H1 (cell line): Measurements from ENCODE around the gene SAMD14. TPM values are rescaled to one million over a fixed set of nuclear protein-coding genes. Genes with fewer than 3 reads are reported as not detected.

Experiments
- CTCF ChIA-PET: fragments of 300-600 bp; sonication (Branson Sonifier 250); formaldehyde crosslinking; loops from one replicate; lab custom pipeline; 2021; ENCODE audit not compliant: partially characterized antibody; lab: Charles Lee
- POLR2A ChIA-PET: fragments of 300-600 bp; sonication (Branson Sonifier 250); formaldehyde crosslinking; loops from one replicate; lab custom pipeline; 2021; ENCODE audit warnings: inconsistent platforms; ENCODE audit not compliant: partially characterized antibody; lab: Charles Lee
- DNase-seq, 2 experiments: peaks; one replicate each; pipeline versions ENCODE4 v3.0.0 to v3.0.0-alpha.2; 2010 to 2022; ENCODE audit warnings: low spot score in 2 of 2, low read depth in 1 of 2, mixed read lengths in 1 of 2
- FAIRE-seq: peaks from 2 replicates; lab custom pipeline; 2011; peaks lifted over from hg19 to GRCh38; lab: Jason Lieb, UNC
- H2AFZ ChIP-seq: 2 replicates; pipeline ENCODE4 v1.8.1; 2012; ENCODE audit warnings: low read length, inconsistent platforms
- H2AK5ac ChIP-seq: 2 replicates; pipeline ENCODE4 v1.6.1; 2013; ENCODE audit warnings: low read depth, low read length
- H2BK120ac ChIP-seq: replicated peaks from 2 replicates; pipeline ENCODE3; 2013; ENCODE audit warnings: low read depth, low read length, inconsistent platforms
- H2BK12ac ChIP-seq: 2 replicates; pipeline ENCODE4 v1.6.1; 2013; ENCODE audit warnings: low read depth, low read length
- H2BK15ac ChIP-seq: 2 replicates; pipeline ENCODE4 v1.6.1; 2013; ENCODE audit warnings: low read length
- H2BK20ac ChIP-seq: 2 replicates; pipeline ENCODE4 v1.6.1; 2013; ENCODE audit warnings: low read length
- H2BK5ac ChIP-seq: 2 replicates; pipeline ENCODE4 v1.6.1; 2013; ENCODE audit warnings: low read depth, low read length
- H3K14ac ChIP-seq: 2 replicates; pipeline ENCODE4 v1.6.1; 2013; ENCODE audit warnings: inconsistent platforms; ENCODE audit not compliant: insufficient read length
- H3K18ac ChIP-seq: 2 replicates; pipeline ENCODE4 v1.6.1; 2013; ENCODE audit warnings: low read length; ENCODE audit errors: extremely low read depth
- H3K23ac ChIP-seq: 2 replicates; pipeline ENCODE4 v1.6.1; 2013; ENCODE audit warnings: inconsistent platforms; ENCODE audit not compliant: insufficient read length
- H3K23me2 ChIP-seq: 2 replicates; pipeline ENCODE4 v1.6.1; 2013; ENCODE audit warnings: low read depth, low read length
- H3K27ac ChIP-seq: 2 replicates; pipeline ENCODE4 v1.6.1; 2011; ENCODE audit warnings: low read depth, low read length, inconsistent platforms
- H3K27me3 ChIP-seq, 4 experiments: replicated peaks in 1 of 4; 1 replicate in 1 of 4; 2 replicates in 3 of 4; pipeline versions ENCODE4 v1.6.1 to v1.8.1; 2011 to 2013; ENCODE audit warnings: low read length in 3 of 4, mild to moderate bottlenecking in 3 of 4, inconsistent platforms in 2 of 4, mixed read lengths in 2 of 4, moderate library complexity in 1 of 4; ENCODE audit not compliant: control insufficient read depth in 3 of 4, insufficient read depth in 3 of 4; ENCODE audit errors: extremely low read depth in 1 of 4
- H3K36me3 ChIP-seq, 4 experiments: 2 replicates each; pipeline versions ENCODE4 v1.6.1 to v1.8.1; 2011 to 2013; ENCODE audit warnings: mild to moderate bottlenecking in 4 of 4, low read length in 3 of 4, moderate library complexity in 2 of 4, control low read depth in 1 of 4, inconsistent platforms in 1 of 4; ENCODE audit not compliant: insufficient read depth in 4 of 4, control insufficient read depth in 2 of 4
- H3K4ac ChIP-seq: replicated peaks from 2 replicates; pipeline ENCODE3; 2013; ENCODE audit warnings: low read length, low read depth, mixed read lengths, inconsistent platforms; ENCODE audit not compliant: insufficient read length
- H3K4me1 ChIP-seq, 4 experiments: replicated peaks in 1 of 4; 1 replicate in 1 of 4; 2 replicates in 3 of 4; pipeline versions ENCODE4 v1.6.1 to v1.8.1; 2011 to 2013; ENCODE audit warnings: low read length in 3 of 4, inconsistent platforms in 2 of 4, mixed read lengths in 1 of 4; ENCODE audit not compliant: insufficient read depth in 4 of 4, control insufficient read depth in 3 of 4
- H3K4me2 ChIP-seq, 2 experiments: 2 replicates each; pipeline versions ENCODE4 v1.6.1 to v1.8.1; 2011 to 2013; ENCODE audit warnings: low read depth in 2 of 2, low read length in 2 of 2, control low read depth in 1 of 2, inconsistent platforms in 1 of 2, mild to moderate bottlenecking in 1 of 2; ENCODE audit not compliant: insufficient read depth in 1 of 2
- H3K4me3 ChIP-seq, 4 experiments: fragments of 200-600, 300-600 bp in 1 of 4; sonication (generic), shearing (Covaris generic), sonication (Bioruptor Twin) in 1 of 4; 2 replicates each; pipeline versions ENCODE4 v1.5.1 to v1.8.1; 2011 to 2016; ENCODE audit warnings: low read length in 4 of 4, low read depth in 3 of 4, control low read depth in 2 of 4, inconsistent platforms in 2 of 4, mild to moderate bottlenecking in 2 of 4, mixed read lengths in 1 of 4, moderate library complexity in 1 of 4; ENCODE audit not compliant: insufficient read depth in 2 of 4; ENCODE audit errors: extremely low read depth in 1 of 4
- H3K56ac ChIP-seq: replicated peaks from 2 replicates; pipeline ENCODE3; 2013; ENCODE audit warnings: low read depth, mild to moderate bottlenecking, mixed read lengths, low read length, inconsistent platforms; ENCODE audit not compliant: insufficient read length
- H3K79me1 ChIP-seq: 2 replicates; pipeline ENCODE4 v1.6.1; 2013; ENCODE audit warnings: low read depth, low read length, control low read depth
- H3K79me2 ChIP-seq, 2 experiments: 2 replicates each; pipeline versions ENCODE4 v1.6.1 to v1.8.1; 2012 to 2013; ENCODE audit warnings: low read length in 2 of 2, mild to moderate bottlenecking in 2 of 2, inconsistent platforms in 1 of 2; ENCODE audit not compliant: insufficient read depth in 2 of 2, control insufficient read depth in 1 of 2
- H3K9ac ChIP-seq, 4 experiments: replicated peaks in 1 of 4; 1 replicate in 1 of 4; 2 replicates in 3 of 4; pipeline versions ENCODE4 v1.6.1 to v1.8.1; 2011 to 2013; ENCODE audit warnings: low read depth in 3 of 4, low read length in 3 of 4, control low read depth in 2 of 4, mild to moderate bottlenecking in 2 of 4, moderate library complexity in 2 of 4, inconsistent platforms in 1 of 4; ENCODE audit errors: extremely low read depth in 1 of 4
- H3K9me3 ChIP-seq, 2 experiments: 2 replicates each; pipeline versions ENCODE4 v1.6.1 to v1.8.1; 2012 to 2013; ENCODE audit warnings: mild to moderate bottlenecking in 2 of 2, moderate library complexity in 2 of 2, control low read depth in 1 of 2, inconsistent platforms in 1 of 2, low read depth in 1 of 2, low read length in 1 of 2, mixed read lengths in 1 of 2; ENCODE audit not compliant: insufficient read depth in 2 of 2
- H4K20me1 ChIP-seq, 2 experiments: replicated peaks in 1 of 2; 2 replicates each; pipeline versions ENCODE3 to v1.8.1; 2011 to 2013; ENCODE audit warnings: inconsistent platforms in 2 of 2, low read length in 2 of 2, mild to moderate bottlenecking in 1 of 2; ENCODE audit not compliant: insufficient read depth in 2 of 2, control insufficient read depth in 1 of 2
- H4K5ac ChIP-seq: 2 replicates; pipeline ENCODE4 v1.6.1; 2013; ENCODE audit warnings: low read length, low read depth, mixed read lengths, inconsistent platforms; ENCODE audit not compliant: insufficient read length
- H4K8ac ChIP-seq: 2 replicates; pipeline ENCODE4 v1.8.0; 2013; ENCODE audit warnings: mild to moderate bottlenecking, moderate library complexity, low read length, inconsistent platforms; ENCODE audit not compliant: insufficient read depth; ENCODE audit errors: extremely low read depth
- H4K91ac ChIP-seq: replicated peaks from 2 replicates; pipeline ENCODE3; 2013; ENCODE audit warnings: low read length, mixed read lengths, inconsistent platforms; ENCODE audit not compliant: insufficient read length
- CHD1 ChIP-seq: IDR thresholded peaks from 2 replicates; pipeline ENCODE4 v1.6.1; 2012; ENCODE audit warnings: low read depth, low read length, improper control_type of control experiment
- JUN ChIP-seq: IDR thresholded peaks from 2 replicates; pipeline ENCODE4 v1.6.1; 2011; ENCODE audit warnings: low read depth, mild to moderate bottlenecking, improper control_type of control experiment, low read length
- JUND ChIP-seq: IDR thresholded peaks from 2 replicates; pipeline ENCODE4 v1.6.1; 2011; ENCODE audit warnings: mild to moderate bottlenecking, improper control_type of control experiment, low read length
- MAFK ChIP-seq: IDR thresholded peaks from 2 replicates; pipeline ENCODE4 v1.6.1; 2012; ENCODE audit warnings: low read depth, mild to moderate bottlenecking, improper control_type of control experiment, low read length
- PHF8 ChIP-seq: fragments of 200-600 bp; sonication (generic); conservative IDR thresholded peaks from 2 replicates; pipeline ENCODE4 v1.7.1; 2012; ENCODE audit warnings: low read depth, mild to moderate bottlenecking, inconsistent platforms, low read length, moderate library complexity
- POLR2AphosphoS5 ChIP-seq: IDR thresholded peaks from 2 replicates; pipeline ENCODE4 v1.6.1; 2011; ENCODE audit warnings: low read depth, low read length
- RBBP5 ChIP-seq: IDR thresholded peaks from 2 replicates; pipeline ENCODE4 v1.7.1; 2012; ENCODE audit warnings: low read depth, mild to moderate bottlenecking, inconsistent platforms, low read length, moderate library complexity, borderline replicate concordance
- RNF2 ChIP-seq: fragments of 200-900, 300-1000 bp; sonication (generic); IDR thresholded peaks from 2 replicates; pipeline ENCODE4 v1.7.1; 2016; ENCODE audit warnings: borderline replicate concordance, low read depth, mild to moderate bottlenecking, antibody characterized with exemption, low read length; ENCODE audit not compliant: poor library complexity, severe bottlenecking; ENCODE audit errors: missing control alignments
- RXRA ChIP-seq: IDR thresholded peaks from 2 replicates; pipeline ENCODE4 v1.6.1; 2011; ENCODE audit warnings: low read depth, mild to moderate bottlenecking, low read length, moderate library complexity; ENCODE audit not compliant: insufficient read depth
- SAP30 ChIP-seq: fragments of 300-600 bp; sonication (generic); IDR thresholded peaks from 2 replicates; pipeline ENCODE4 v1.7.1; 2012; ENCODE audit warnings: low read length, moderate library complexity, mild to moderate bottlenecking, inconsistent platforms; ENCODE audit not compliant: insufficient read depth, insufficient replicate concordance
- SRF ChIP-seq: IDR thresholded peaks from 2 replicates; pipeline ENCODE4 v1.6.1; 2011; ENCODE audit warnings: mild to moderate bottlenecking, low read depth, low read length, moderate library complexity
- TAF7 ChIP-seq: optimal IDR thresholded peaks from 2 replicates; pipeline ENCODE3; 2011; ENCODE audit warnings: low read depth, mild to moderate bottlenecking, inconsistent platforms, low read length, moderate library complexity, borderline replicate concordance
- TCF12 ChIP-seq: IDR thresholded peaks from 2 replicates; pipeline ENCODE4 v1.6.1; 2011; ENCODE audit warnings: low read depth, mild to moderate bottlenecking, low read length
- WGBS, 2 experiments: shearing (Covaris generic) in 1 of 2; methylation state at CpG; one replicate each; pipeline versions ENCODE4 v1.1.6 to v1.1.7; 2013 to 2015; ENCODE audit warnings: low lambda C conversion rate in 2 of 2, mixed read lengths in 2 of 2, inconsistent platforms in 1 of 2, low coverage in 1 of 2, missing lambda C conversion rate in 1 of 2; ENCODE audit not compliant: insufficient replicate concordance in 2 of 2, insufficient coverage in 1 of 2, insufficient read length in 1 of 2; ENCODE audit errors: extremely low coverage in 1 of 2, missing lambda C conversion rate in 1 of 2; 5-methylcytosine and 5-hydroxymethylcytosine counted together
- polyA plus RNA-seq, 7 experiments: library from polyadenylated mRNA; depleted of rRNA in 3 of 7; stranded (reverse) in 5 of 7; unstranded in 2 of 7; fragments of >200 nt in 5 of 7; fragments of 200-250 nt in 2 of 7; gene quantifications; 1 replicate in 5 of 7; 2 replicates in 1 of 7; 4 replicates in 1 of 7; pipeline versions ENCODE4 v1.2.1 to v1.2.3, GENCODE V29; 2011 to 2013; ENCODE audit warnings: missing spikeins in 2 of 7, mixed read lengths in 2 of 7
- total RNA-seq: library from RNA; stranded (reverse); fragmentation: NEBNext Ultra II Directional; extraction: Animal tissue kit (Norgen Biotek cat#: 25700); gene quantifications from 2 replicates; pipeline ENCODE4 v1.2.1, GENCODE V29; 2021

The SAMD14 gene
- total and polyA plus RNA-seq, 2 of the 8 experiments (the other 6 are each of a cell fraction or from before 2014, with no cell fraction given), result 5.7 to 5.8 TPM

GRCh38 chr17:50072925-50073324 lies 57.0 kb downstream of the SAMD14 start:
- Histone ChIP-seq H3K4me2 (no peak overlapping the region), H3K36me3 (peaks cover 2 to 5% (median 2%) of the 10 kb centered on the region in 4 experiments; a peak in 4 of 8 replicates), H3K27ac (no peak overlapping the region), H3K23ac (no peak overlapping the region), H2BK5ac (no peak overlapping the region), H2BK20ac (no peak overlapping the region), H2AFZ (no peak overlapping the region), H4K20me1 (peaks cover 0 to 2% of the 10 kb centered on the region in 2 experiments), H2BK12ac (no peak overlapping the region), H3K79me1 (no peaks in the 10 kb centered on the region), H3K9me3 (peaks cover 0 to 3% of the 10 kb centered on the region in 2 experiments; a peak in 1 of 4 replicates), H3K9ac (no peak overlapping the region), H4K91ac (no peak overlapping the region), H2BK15ac (no peak overlapping the region), H4K5ac (no peak overlapping the region), H3K4me1 (peaks cover 0 to 4% (median 3%) of the 10 kb centered on the region in 4 experiments; a peak in 3 of 7 replicates), H3K27me3 (no peaks in the 10 kb centered on the region; a peak in 2 of 7 replicates), H2BK120ac (no peak overlapping the region), H3K4ac (no peak overlapping the region), H2AK5ac (no peak overlapping the region), H3K4me3 (no peak overlapping the region), H3K56ac (no peak overlapping the region), H4K8ac (no peak overlapping the region), H3K18ac (no peak overlapping the region), H3K23me2 (no peaks in the 10 kb centered on the region), H3K14ac (no peak overlapping the region), H3K79me2 (no peaks in the 10 kb centered on the region)
- DNase-seq, result no peak
- CTCF ChIA-PET, result interaction anchor here (1.0 to 10.1 kb wide), 5 partner anchors 14 to 44 kb away, joined by 3 to 169 read pairs (median 18); partner anchors contain the start of gene ITGA3
- POLR2A ChIA-PET, result interaction anchor here (0.7 kb wide), 1 partner anchor 12 kb away, joined by 4 read pairs; no protein-coding TSS in a partner anchor
- no peak for FAIRE-seq
- 85% methylated on average over 1 of the region's 1 CpG; no CpG with 5 or more reads in 1 of the 2 experiments for WGBS, 2 experiments
- TF ChIP-seq JUND, result no peak
- no peak for TF ChIP-seq SAP30
- TF ChIP-seq RBBP5, result no peak
- no peak for TF ChIP-seq TCF12
- TF ChIP-seq RNF2, result no peak
- TF ChIP-seq JUN, result no peak
- TF ChIP-seq PHF8, result no peak
- no peak for TF ChIP-seq CHD1
- TF ChIP-seq SRF, result no peak
- TF ChIP-seq RXRA, result no peak
- TF ChIP-seq TAF7, result no peak
- no peak for TF ChIP-seq MAFK
- no peak for TF ChIP-seq POLR2AphosphoS5
